ENCODE data around the gene HAPLN1.

- TF ChIP-seq GATA2 (IDR thresholded peaks at IDR 0.05; ENCODE audit: low read depth, low read length) = no peak
- TF ChIP-seq GATA3 (IDR thresholded peaks at IDR 0.05; ENCODE audit: low read depth, low read length) = no peak
Observed at GRCh38 chr5:83614841-83615240, 105.8 kb downstream of the HAPLN1 start.

All from SH-SY5Y (cell line).